Large intestine (tissue), 12 donors: ENCODE data around the gene TDRD5. TPM values are rescaled to one million over a fixed set of nuclear protein-coding genes. Genes with fewer than 3 reads are reported as not detected.

ENCODE experiments used
- DNase-seq, 2 donors: peaks; one replicate each; pipeline versions ENCODE4 v3.0.0 to v3.0.0-alpha.2; 2013
- H3K27ac ChIP-seq: one replicate; pipeline ENCODE4 v1.5.1; 2013; ENCODE audit warnings: low read length
- H3K27me3 ChIP-seq: 2 replicates; pipeline ENCODE4 v1.6.1; 2013; ENCODE audit warnings: low read length; ENCODE audit not compliant: control insufficient read depth, insufficient read depth
- H3K36me3 ChIP-seq: 2 replicates; pipeline ENCODE4 v1.6.1; 2013; ENCODE audit warnings: low read length; ENCODE audit not compliant: control insufficient read depth, insufficient read depth
- H3K4me1 ChIP-seq: one replicate; pipeline ENCODE4 v1.6.1; 2013; ENCODE audit warnings: low read length; ENCODE audit not compliant: control insufficient read depth, insufficient read depth
- H3K4me3 ChIP-seq: one replicate; pipeline ENCODE4 v1.5.1; 2013; ENCODE audit warnings: low read length
- H3K9me3 ChIP-seq: one replicate; pipeline ENCODE4 v1.6.1; 2013; ENCODE audit warnings: mild to moderate bottlenecking, low read depth, low read length, moderate library complexity; ENCODE audit not compliant: control insufficient read depth
- WGBS: methylation state at CpG from one replicate; pipeline ENCODE4 v1.1.5; 2013; ENCODE audit warnings: low lambda C conversion rate; ENCODE audit not compliant: insufficient coverage; 5-methylcytosine and 5-hydroxymethylcytosine counted together
- long read RNA-seq, 11 donors: transcript quantifications; one replicate each; lab custom pipeline, GENCODE V29; 2026
- polyA plus RNA-seq: library from polyadenylated mRNA; unstranded; fragments of 120-200 nt; gene quantifications from one replicate; pipeline ENCODE4 v1.2.1, GENCODE V29; 2013

Gene TDRD5, protein sequence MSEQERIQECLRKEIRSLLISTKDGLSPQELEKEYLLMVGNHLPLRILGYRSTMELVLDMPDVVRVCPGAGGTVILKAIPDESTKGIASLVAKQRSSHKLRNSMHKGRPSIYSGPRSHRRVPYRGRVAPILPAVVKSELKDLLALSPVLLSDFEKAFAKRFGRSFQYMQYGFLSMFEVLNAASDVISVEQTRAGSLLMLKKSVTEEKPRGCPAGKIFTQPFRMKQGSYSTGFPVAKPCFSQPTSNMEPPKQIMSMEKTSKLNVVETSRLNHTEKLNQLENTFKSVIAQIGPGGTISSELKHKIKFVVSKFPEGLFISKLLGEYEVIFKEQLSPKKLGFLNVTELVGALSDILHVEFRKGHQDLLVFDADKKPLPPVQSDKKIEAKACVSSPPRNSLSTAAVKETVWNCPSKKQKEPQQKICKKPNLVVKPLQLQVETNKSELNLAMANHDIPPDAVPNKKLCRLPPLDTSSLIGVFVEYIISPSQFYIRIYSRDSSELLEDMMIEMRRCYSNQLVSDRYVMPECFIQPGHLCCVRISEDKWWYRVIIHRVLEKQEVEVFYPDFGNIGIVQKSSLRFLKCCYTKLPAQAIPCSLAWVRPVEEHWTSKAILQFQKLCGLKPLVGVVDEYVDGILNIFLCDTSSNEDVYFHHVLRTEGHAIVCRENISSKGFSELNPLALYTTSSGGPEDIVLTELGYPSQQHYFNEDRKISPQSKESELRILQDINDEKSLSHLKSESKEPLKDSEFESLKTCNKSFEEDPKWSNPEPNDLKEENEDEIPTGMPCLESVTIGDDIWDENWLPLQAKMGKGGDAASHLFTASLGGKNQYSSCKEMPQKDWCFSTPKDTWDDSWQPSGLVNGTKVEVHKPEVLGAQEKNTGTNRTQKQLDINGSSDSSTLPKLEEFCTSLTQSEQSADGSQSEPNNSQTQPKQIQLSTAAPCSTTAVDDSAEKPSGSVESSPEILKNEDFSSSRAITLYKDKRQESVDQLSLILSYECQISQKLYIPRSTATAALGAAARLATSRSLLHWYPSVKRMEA
- 0.40 TPM for polyA plus RNA-seq
- long read RNA-seq, donor 1, result 0 reads
- long read RNA-seq, donor 2, result 0 reads
- long read RNA-seq, donor 3, result 0 reads
- long read RNA-seq, donor 4, result 0 reads
- long read RNA-seq, donor 5, result 0 reads
- long read RNA-seq, donor 6, result 0 reads
- long read RNA-seq, donor 7, result 0 reads
- long read RNA-seq, donor 8, result 0 reads
- long read RNA-seq, donor 9, result 0 reads
- long read RNA-seq, donor 10, result 0 reads
- long read RNA-seq, donor 11, result 0 reads

DNA sequence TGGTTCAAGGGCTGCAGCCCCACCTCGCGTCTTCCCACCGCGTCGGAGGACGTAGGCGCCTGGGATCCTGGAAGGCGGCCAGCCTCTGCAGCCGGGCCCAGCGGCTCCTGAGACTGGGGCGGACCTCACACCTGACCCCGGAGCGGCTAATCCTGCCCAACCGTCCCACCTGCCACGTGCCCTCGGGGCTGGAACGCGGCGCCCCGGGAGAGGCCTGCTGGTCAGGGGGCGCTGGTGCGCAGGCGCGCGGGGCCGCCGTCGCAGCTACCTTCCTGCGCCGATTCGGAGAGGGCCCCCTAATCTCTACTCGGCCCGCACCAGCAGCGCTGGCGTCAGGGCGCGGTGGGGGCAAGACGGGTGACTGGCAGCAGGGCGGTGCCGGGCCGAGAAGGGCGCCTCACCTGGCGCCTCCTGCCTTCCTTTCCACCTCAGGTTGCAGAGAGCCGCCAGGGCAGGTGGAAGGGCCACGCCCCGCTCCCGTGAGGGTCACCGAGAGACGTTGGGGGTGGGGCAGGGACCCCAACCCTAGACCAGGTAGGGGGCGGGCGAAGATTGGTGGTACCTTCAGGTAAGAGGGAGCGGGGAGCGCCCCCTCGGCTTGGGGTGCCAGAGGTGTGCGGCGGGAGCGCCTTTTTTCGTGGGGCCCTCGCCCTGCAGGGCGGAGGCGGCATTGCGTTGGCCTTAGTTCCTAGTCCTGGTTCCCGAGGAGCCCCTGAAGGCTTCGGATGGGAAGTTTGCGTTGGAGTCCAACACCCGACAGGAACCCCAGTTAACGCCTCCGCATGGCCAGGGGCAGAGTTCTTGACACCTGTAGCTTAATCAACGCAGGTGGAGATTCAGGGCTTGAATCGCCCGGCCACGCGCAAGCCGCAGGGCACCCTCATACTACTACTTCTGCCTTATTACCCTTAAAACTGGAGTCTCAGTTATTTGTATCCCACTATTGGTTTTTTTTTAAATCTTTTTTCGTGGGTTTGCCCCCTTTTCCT is at the start of gene TDRD5:
Gene TDRD5, plus strand, starts transcription at position 241 of the 989 bp plus-strand sequence. CDS start 784 bp downstream, outside the sequence.
- DNase-seq, result peak; percentile 28 to 75
- no CpG with 5 or more reads among the region's 75 CpGs for WGBS
- H3K27ac ChIP-seq, result no peak within 1 kb of the TSS

DNA sequence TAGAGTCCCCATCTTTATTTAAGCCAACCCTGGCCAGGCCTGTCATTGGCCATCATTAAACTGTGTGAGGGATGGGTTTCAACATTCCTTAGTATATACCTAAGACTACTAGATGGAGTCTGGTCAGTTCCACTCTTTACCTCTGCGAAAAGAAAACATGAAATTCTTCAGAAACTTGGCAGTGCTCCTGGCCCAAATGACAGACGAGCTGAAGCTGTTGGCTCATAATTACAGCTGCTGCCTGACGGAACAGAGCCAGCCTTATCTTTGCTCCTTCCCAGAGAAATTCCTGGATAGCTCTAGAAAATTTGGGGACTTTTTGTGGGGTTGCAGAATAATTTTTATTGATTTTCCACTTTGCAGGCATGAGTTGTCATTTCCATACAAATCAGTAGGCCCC is 46.3 kb upstream of the TDRD5 start:
- no peak overlapping the region for H3K4me3 ChIP-seq
- no peak overlapping the region for H3K27ac ChIP-seq
- no CpG with 5 or more reads among the region's 3 CpGs for WGBS
- DNase-seq, result no peak
- H3K36me3 ChIP-seq, result no peaks in the 10 kb centered on the region
- no peaks in the 10 kb centered on the region for H3K4me1 ChIP-seq
- H3K27me3 ChIP-seq, result no peaks in the 10 kb centered on the region
- H3K9me3 ChIP-seq, result no peaks in the 10 kb centered on the region

More for the DNA sequence above, at the start of gene TDRD5:
- Histone ChIP-seq H3K4me1 (peaks cover 5% of the 10 kb centered on the region), H3K27me3 (peaks cover 27% of the 10 kb centered on the region), H3K4me3 (peak within 1 kb of the TSS; percentile 40), H3K9me3 (peaks cover 10% of the 10 kb centered on the region), H3K36me3 (no peaks in the 10 kb centered on the region)

DNA sequence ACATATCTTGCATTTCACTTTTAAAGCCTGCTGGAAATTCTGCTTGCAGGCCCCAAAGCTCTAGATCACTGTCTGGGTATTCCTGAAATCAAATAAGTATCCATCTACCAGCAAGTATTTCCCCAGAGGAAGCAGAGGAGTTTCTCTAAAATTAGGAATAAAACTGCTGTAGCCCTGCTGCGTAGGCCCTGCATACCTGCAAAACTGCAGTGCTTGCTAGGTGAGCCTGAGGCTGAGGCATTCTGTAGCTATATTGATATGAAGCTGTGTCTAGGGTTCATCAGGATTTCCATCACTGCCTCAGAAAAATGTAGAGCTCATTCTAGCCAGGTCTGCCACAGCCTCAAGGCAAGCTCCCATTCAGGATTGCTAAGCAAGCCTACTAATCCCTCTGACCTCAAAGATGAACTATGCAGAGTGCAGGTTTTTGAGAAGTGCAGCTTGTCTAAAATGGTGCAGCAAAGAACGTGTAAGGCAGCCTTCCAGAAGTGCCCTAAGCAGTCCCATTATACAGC is 44.6 kb upstream of the TDRD5 start:
- no peak overlapping the region for H3K4me3 ChIP-seq
- H3K9me3 ChIP-seq, result no peaks in the 10 kb centered on the region
- no peaks in the 10 kb centered on the region for H3K36me3 ChIP-seq
- H3K4me1 ChIP-seq, result no peaks in the 10 kb centered on the region
- no peaks in the 10 kb centered on the region for H3K27me3 ChIP-seq
- no CpG with 5 or more reads among the region's 2 CpGs for WGBS
- no peak overlapping the region for H3K27ac ChIP-seq
- no peak for DNase-seq

DNA sequence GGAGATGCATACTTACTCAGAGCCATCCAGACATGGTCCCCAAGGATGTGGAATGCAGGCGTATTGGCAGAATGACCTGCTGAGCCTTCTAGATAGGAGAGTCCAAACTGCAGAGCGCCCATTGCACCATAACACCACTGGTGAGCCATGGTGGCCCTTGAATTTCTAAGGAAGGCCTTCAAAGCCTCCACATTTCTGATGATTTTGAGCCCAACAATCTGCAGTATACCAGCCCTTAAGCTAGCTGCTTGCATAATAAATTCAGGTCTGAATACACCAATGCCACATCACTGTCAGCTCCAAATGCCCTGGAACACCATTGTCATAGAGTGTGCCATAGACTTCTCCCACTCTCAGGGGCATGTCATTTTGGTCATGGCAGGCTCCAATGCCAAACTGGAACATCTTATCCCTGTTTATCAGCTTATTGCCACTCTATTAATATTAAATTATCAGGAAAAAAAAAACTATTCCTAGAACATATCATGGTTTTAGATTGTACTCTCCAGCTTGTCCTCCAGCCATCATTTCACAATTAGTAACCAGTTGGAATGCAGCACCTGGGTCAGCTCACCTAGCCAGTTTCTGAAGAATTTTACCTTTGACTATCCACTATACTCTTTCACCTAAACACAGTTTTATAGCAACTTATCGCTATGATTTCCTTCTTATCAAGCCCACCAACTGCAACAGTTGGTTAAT is 42.8 kb upstream of the TDRD5 start:
- H3K9me3 ChIP-seq, result no peaks in the 10 kb centered on the region
- no peak overlapping the region for H3K4me3 ChIP-seq
- no peaks in the 10 kb centered on the region for H3K36me3 ChIP-seq
- no peaks in the 10 kb centered on the region for H3K27me3 ChIP-seq
- WGBS, result no CpG with 5 or more reads among the region's 3 CpGs
- no peaks in the 10 kb centered on the region for H3K4me1 ChIP-seq
- no peak for DNase-seq
- no peak overlapping the region for H3K27ac ChIP-seq

DNA sequence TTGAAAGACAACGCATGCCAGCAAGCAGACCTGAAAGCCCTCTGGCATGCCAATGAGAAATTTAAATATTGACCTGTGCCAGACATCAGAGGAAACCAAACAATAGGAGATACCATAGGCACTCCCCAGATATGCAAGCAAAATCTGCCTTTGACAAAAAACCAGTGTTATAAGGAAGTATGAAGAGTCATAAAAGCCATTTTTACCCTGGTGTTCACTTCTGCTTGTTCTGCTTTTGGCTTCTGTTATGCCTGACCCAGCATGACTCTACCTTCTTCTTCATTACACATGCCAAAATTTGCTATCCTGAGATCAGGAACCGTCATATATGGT is 42.3 kb upstream of the TDRD5 start:
- H3K4me3 ChIP-seq, result no peak overlapping the region
- H3K36me3 ChIP-seq, result no peaks in the 10 kb centered on the region
- no CpG with 5 or more reads among the region's 2 CpGs for WGBS
- no peaks in the 10 kb centered on the region for H3K9me3 ChIP-seq
- H3K27me3 ChIP-seq, result no peaks in the 10 kb centered on the region
- no peak overlapping the region for H3K27ac ChIP-seq
- no peak for DNase-seq
- H3K4me1 ChIP-seq, result no peaks in the 10 kb centered on the region

DNA sequence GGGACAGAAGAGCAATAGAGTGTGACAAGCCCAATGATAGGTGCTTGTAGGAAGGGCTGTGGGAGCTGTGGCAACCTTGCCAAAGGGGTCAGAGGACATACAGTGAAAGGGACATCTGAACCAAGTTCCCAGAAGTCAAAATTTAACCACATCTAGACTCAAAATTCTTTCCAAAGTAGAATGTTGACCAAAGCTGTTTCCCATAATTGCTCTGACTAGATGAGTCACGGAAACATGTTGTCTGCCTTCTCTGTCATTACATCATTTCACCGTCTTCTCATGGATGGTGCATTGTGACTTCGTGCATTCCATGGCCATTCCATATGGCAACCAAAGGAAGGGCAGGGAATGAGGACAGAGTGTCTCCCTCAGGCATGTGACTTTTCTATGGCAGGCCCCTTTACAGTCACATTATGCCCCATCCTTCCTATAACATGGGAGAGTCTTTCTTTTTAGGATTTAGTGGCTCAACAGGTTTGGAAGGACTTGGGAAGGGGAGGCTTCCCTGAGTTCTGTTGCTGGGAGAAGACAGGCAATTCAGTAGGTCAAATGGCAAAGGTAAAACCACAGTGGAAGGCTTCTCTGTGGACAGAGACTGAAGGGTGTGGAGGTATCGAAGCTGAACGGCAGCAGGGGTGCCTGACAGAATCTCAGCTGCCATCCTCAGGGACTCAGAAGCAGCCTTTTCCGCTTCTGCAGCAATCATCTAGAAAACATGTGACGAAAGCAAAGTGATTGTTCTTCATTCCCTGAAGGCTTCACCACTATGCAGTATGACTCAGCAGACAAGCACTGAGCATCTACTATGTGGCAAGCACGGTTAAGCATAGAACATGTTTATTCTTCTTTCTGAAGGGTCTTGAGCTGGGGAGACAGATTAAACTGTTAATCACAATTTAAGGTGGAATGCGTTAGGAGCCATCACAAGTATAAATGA is 40.6 kb upstream of the TDRD5 start:
- Histone ChIP-seq H3K4me3 (no peak overlapping the region), H3K9me3 (no peaks in the 10 kb centered on the region), H3K36me3 (no peaks in the 10 kb centered on the region), H3K27me3 (no peaks in the 10 kb centered on the region), H3K4me1 (no peaks in the 10 kb centered on the region), H3K27ac (no peak overlapping the region)
- no CpG with 5 or more reads among the region's 9 CpGs for WGBS
- no peak for DNase-seq

DNA sequence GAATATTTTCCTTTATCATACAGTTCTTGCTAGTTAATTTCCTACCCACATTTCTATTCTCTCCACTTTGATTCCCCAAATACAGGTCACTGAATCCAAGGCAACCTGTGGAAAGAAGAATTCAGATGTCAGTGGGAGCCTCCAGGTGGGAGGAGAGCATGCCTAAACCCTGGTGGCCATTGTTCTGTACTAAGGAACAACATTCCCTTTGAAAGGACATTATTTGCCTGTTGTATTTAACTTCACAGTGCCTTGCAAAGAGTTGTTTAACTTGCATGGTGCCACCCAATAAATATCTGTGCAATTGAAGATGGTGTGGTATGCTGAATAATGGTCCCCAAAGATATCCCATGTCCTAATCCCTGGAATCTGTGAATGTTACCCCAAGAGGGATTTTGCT is 37.2 kb upstream of the TDRD5 start:
- H3K36me3 ChIP-seq, result no peaks in the 10 kb centered on the region
- no peaks in the 10 kb centered on the region for H3K9me3 ChIP-seq
- no peak overlapping the region for H3K27ac ChIP-seq
- no peak for DNase-seq
- no peak overlapping the region for H3K4me3 ChIP-seq
- H3K27me3 ChIP-seq, result no peaks in the 10 kb centered on the region
- H3K4me1 ChIP-seq, result no peaks in the 10 kb centered on the region

DNA sequence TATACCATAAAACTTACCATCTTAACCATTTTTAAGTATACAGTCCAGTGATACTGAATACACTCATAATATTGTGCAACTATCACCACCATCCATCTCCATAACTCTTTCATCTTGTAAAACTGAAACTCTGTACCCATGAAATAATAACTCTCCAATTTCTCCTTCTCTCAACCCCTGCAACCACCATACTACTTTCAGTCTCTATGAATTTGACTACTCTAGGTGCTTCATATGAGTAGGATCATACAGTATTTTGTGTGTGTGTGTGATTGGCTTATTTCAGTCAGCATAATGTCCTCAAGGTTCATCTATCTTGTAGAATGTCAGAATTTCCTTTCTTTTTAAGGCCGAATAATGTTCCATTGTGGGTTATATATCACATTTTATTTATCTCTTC is 33.6 kb upstream of the TDRD5 start:
- H3K36me3 ChIP-seq, result no peaks in the 10 kb centered on the region
- H3K4me1 ChIP-seq, result no peaks in the 10 kb centered on the region
- H3K9me3 ChIP-seq, result no peaks in the 10 kb centered on the region
- no peak overlapping the region for H3K4me3 ChIP-seq
- no peak for DNase-seq
- no peak overlapping the region for H3K27ac ChIP-seq
- no peaks in the 10 kb centered on the region for H3K27me3 ChIP-seq
- WGBS, result no CpG with 5 or more reads among the region's 1 CpG
